Upper lobe of left lung (tissue), 4 donors: ENCODE data around the gene FCHO2.

Source experiments
- EP300 ChIP-seq, 4 donors: sonication (generic); formaldehyde crosslinking; IDR thresholded peaks; one replicate each; pipeline ENCODE4 v1.5.1; 2017; ENCODE audit warnings: antibody characterized with exemption in 4 of 4, control low read depth in 2 of 4
- POLR2A ChIP-seq, 4 donors: fragments of 450-650 bp; IDR thresholded peaks; one replicate each; pipeline ENCODE4 v1.5.1; 2016 to 2017; ENCODE audit warnings: antibody characterized with exemption in 4 of 4, mild to moderate bottlenecking in 2 of 4
- POLR2AphosphoS5 ChIP-seq, 2 donors: sonication (generic); formaldehyde crosslinking; IDR thresholded peaks; one replicate each; pipeline ENCODE4 v1.5.1; 2017; ENCODE audit warnings: antibody characterized with exemption in 2 of 2

DNA sequence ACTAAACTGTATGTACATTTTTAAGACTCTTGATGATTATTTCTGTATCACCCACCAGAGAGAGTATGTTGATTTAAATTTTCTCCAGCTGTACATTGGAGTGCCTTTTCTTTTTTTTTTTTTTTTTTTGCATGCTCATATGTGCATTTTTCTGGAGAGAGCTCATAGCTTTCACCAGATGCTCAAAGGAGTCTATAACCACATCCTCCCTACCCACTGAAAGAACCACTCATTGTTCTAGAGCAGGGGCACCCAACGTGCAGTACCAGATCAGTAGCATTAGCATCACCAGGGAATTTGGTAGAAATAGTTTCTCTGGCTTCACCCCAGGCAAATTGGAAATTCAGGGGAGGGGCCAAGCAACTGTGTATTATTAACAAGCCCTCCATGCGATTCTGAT is 110.6 kb downstream of the FCHO2 start:
- no peak for TF ChIP-seq POLR2AphosphoS5 (IDR thresholded peaks at IDR 0.05)
- no peak for TF ChIP-seq POLR2A (IDR thresholded peaks at IDR 0.05)
- TF ChIP-seq EP300 (IDR thresholded peaks at IDR 0.05), result no peak
